HG03378 (cell line): Measurements from ENCODE around the gene EML6.

Source experiments
- ATAC-seq: cut with Tn5 transposase; IDR thresholded peaks from one replicate; pipeline ENCODE4 v1.9.1; 2021; ENCODE audit warnings: mild to moderate bottlenecking, moderate library complexity; ENCODE audit not compliant: unreplicated experiment

The EML6 gene

GRCh38 chr2:54957321-54957999 lies 234.0 kb downstream of the EML6 start:
- ATAC-seq = no peak

- no peak for ATAC-seq
Observed at GRCh38 chr2:54958717-54959371, 235.4 kb downstream of the EML6 start.

GRCh38 chr2:54960164-54960563 lies 236.7 kb downstream of the EML6 start:
- ATAC-seq = no peak

- no peak for ATAC-seq
Observed at GRCh38 chr2:54962511-54962910, 239.0 kb downstream of the EML6 start.

GRCh38 chr2:54962935-54963440 lies 239.5 kb downstream of the EML6 start:
- ATAC-seq = no peak

GRCh38 chr2:54963476-54963875 lies 240.0 kb downstream of the EML6 start:
- no peak for ATAC-seq

GRCh38 chr2:54964271-54964670 lies 240.8 kb downstream of the EML6 start:
- ATAC-seq = no peak

- no peak for ATAC-seq
Observed at GRCh38 chr2:54964816-54965215, 241.4 kb downstream of the EML6 start.

GRCh38 chr2:54965425-54965824 lies 242.0 kb downstream of the EML6 start:
- no peak for ATAC-seq

GRCh38 chr2:54966165-54966832 lies 242.8 kb downstream of the EML6 start:
- no peak for ATAC-seq

- no peak for ATAC-seq
Observed at GRCh38 chr2:54966837-54967236, 243.4 kb downstream of the EML6 start.

GRCh38 chr2:54967269-54967668 lies 243.8 kb downstream of the EML6 start:
- ATAC-seq = no peak

GRCh38 chr2:54967759-54968365 lies 244.4 kb downstream of the EML6 start:
- ATAC-seq = no peak

- ATAC-seq = no peak
Observed at GRCh38 chr2:54968561-54969218, 245.2 kb downstream of the EML6 start.

- ATAC-seq = no peak
Observed at GRCh38 chr2:54969295-54969939, 246.0 kb downstream of the EML6 start.

GRCh38 chr2:54969940-54970338 lies 246.5 kb downstream of the EML6 start:
- ATAC-seq = no peak

GRCh38 chr2:54975175-54975574 lies 251.7 kb downstream of the EML6 start:
- no peak for ATAC-seq

- no peak for ATAC-seq
Observed at GRCh38 chr2:54975598-54976492, 252.4 kb downstream of the EML6 start.

GRCh38 chr2:54977149-54977548 lies 253.7 kb downstream of the EML6 start:
- peak; percentile 85 for ATAC-seq
